Lung (tissue), 12 donors: Measurements from ENCODE around the gene ULBP2. TPM values are rescaled to one million over a fixed set of nuclear protein-coding genes. Genes with fewer than 3 reads are reported as not detected.
"Not testable (repeated sequence)": the region's sequence is repeated elsewhere in the genome, so short reads cannot be mapped to it uniquely, and the experiment has no call there.

ENCODE experiments used
- ATAC-seq: fragments of 200-7000 bp; cut with Tn5 transposase; one replicate; pipeline ENCODE4 v1.9.1; 2020; ENCODE audit warnings: moderate number of reproducible peaks; ENCODE audit not compliant: insufficient read depth, low FRiP score
- DNase-seq, 3 donors: peaks; one replicate each; pipeline ENCODE4 v3.0.0-alpha.2; 2013 to 2017
- H3K27ac ChIP-seq, 2 donors: one replicate each; pipeline ENCODE4 v1.5.1; 2013; ENCODE audit warnings: mild to moderate bottlenecking in 2 of 2, moderate library complexity in 2 of 2, control low read depth in 1 of 2, inconsistent platforms in 1 of 2, low read depth in 1 of 2, low read length in 1 of 2
- H3K27me3 ChIP-seq, 3 donors: one replicate each; pipeline ENCODE4 v1.5.1; 2013; ENCODE audit warnings: low read length in 2 of 3; ENCODE audit not compliant: control insufficient read depth in 3 of 3, insufficient read depth in 3 of 3
- H3K36me3 ChIP-seq, 4 donors: one replicate each; pipeline ENCODE4 v1.5.1; 2013; ENCODE audit warnings: low read length in 4 of 4, mild to moderate bottlenecking in 1 of 4, moderate library complexity in 1 of 4; ENCODE audit not compliant: control insufficient read depth in 4 of 4, insufficient read depth in 4 of 4
- H3K4me1 ChIP-seq, 5 donors: one replicate each; pipeline ENCODE4 v1.5.1; 2013; ENCODE audit warnings: low read length in 5 of 5, mild to moderate bottlenecking in 2 of 5, moderate library complexity in 1 of 5; ENCODE audit not compliant: control insufficient read depth in 5 of 5, insufficient read depth in 5 of 5
- H3K4me3 ChIP-seq: one replicate; pipeline ENCODE4 v1.5.1; 2013; ENCODE audit warnings: mild to moderate bottlenecking, control low read depth, moderate library complexity
- H3K9ac ChIP-seq, 2 donors: one replicate each; pipeline ENCODE4 v1.5.1; 2013; ENCODE audit warnings: low read length in 2 of 2, control low read depth in 1 of 2; ENCODE audit not compliant: insufficient read depth in 1 of 2
- H3K9me3 ChIP-seq, 4 donors: one replicate each; pipeline ENCODE4 v1.5.1; 2013; ENCODE audit warnings: low read length in 3 of 4, mild to moderate bottlenecking in 1 of 4, moderate library complexity in 1 of 4; ENCODE audit not compliant: control insufficient read depth in 4 of 4, insufficient read depth in 3 of 4
- CTCF ChIP-seq: IDR thresholded peaks from 2 replicates; pipeline ENCODE4 v1.5.1; 2012; ENCODE audit warnings: mild to moderate bottlenecking; ENCODE audit errors: control extremely low read depth, extremely low read depth
- WGBS, 2 donors: extraction: QIAGEN DNeasy Blood & Tissue Kit; methylation state at CpG; one replicate each; pipeline ENCODE4 v1.1.7; 2013; 5-methylcytosine and 5-hydroxymethylcytosine counted together
- polyA plus RNA-seq, 2 donors: library from polyadenylated mRNA; stranded (reverse); fragments of 200-250 nt; gene quantifications; one replicate each; pipeline ENCODE4 v1.2.1, GENCODE V29; 2013
- total RNA-seq, 2 donors: library from RNA; depleted of rRNA in 1 of 2; stranded (reverse); fragments of >200 nt in 1 of 2; gene quantifications; one replicate each; pipeline ENCODE4 v1.2.1, GENCODE V29; 2014 to 2021
- donor health status: control.
- donor health status: control.
- donor health status: Bipolar disorder and iron deficiency.
- donor health status: healthy.
- donor health status: DM: yes; HTN: yes; CAD: no.

The ULBP2 gene
- total and polyA plus RNA-seq, 4 donors = 1.2 to 6.2 (median 2.7) TPM

DNA sequence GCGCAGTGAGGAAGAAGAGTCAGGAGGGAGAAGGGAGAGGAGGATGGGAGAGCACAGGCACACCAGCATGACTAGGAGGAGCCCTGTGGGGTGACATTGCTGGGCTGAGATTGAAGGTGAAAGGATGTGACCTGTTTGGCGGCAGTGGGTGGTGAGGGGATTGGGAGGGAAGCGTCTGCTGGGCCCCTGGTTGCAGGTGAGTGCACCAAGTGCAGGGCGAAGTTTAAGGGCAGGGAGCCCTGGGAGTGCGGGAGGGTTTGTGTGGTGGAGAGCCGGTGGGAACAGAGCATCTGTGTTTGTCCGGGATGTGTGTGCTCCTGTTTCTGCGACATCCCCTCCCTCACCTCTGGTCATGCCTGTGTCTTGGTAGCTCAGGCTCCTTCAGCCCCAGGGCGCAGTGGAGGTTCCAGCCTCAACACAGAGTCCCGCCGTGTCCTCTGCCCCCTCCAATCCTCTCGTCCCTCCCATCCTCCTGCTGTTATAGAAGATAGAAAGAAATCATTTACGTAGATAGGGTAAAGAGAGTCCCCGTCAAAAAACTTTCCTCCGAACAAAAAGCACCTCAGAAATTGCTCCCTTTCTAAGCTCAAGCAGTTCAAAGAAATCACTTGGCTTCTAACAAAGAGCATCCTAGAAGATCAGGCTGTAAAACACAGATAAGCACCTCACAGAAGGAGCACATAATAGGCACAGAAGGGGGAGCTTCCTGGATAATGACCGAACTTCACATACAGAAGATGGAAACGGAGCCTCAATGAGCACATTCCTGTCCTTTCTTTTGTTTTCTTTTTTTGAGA, 46.9 kb downstream of the ULBP2 start:
- no peak for TF ChIP-seq CTCF
- Histone ChIP-seq H3K27me3 (peaks cover 9 to 93% (median 92%) of the 10 kb centered on the region in 3 donors), H3K4me3 (no peak overlapping the region), H3K36me3 (no peaks in the 10 kb centered on the region), H3K9ac (no peak overlapping the region), H3K4me1 (peaks cover 0 to 17% (median 5%) of the 10 kb centered on the region in 5 donors), H3K27ac (no peak overlapping the region), H3K9me3 (peaks cover 0 to 21% (median 4%) of the 10 kb centered on the region in 4 donors)
- no peak for DNase-seq
- WGBS, 2 donors = 11% methylated on average over 17 of the region's 17 CpGs
- no peak for ATAC-seq

DNA sequence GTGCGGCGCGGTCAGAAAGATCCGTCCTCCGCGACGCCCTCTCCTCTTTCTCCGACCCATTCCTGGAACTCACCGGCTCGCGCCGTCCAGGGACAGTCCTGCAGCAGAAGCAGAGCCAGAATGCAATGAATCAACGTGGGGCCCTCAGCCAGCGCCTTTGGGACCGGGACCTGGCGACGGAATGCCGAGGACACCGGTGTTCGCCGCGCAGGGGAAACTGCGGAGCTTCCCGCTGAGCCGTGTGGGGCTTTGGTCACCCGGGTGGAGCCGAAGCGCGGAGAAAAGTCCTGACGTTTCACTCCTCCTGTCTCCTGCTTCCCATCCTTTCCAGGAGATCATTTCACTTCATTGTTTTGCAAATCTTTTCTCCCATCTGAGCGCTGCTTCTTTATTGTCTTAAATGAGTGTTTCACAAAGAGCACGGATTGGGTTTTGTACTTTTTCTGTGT, 48.4 kb downstream of the ULBP2 start:
- no peak for TF ChIP-seq CTCF
- peaks cover 0 to 17% (median 5%) of the 10 kb centered on the region in 5 donors for H3K4me1 ChIP-seq
- WGBS, 2 donors = 3% methylated on average over 32 of the region's 32 CpGs
- H3K4me3 ChIP-seq = no peak overlapping the region
- peaks cover 0 to 17% (median 4%) of the 10 kb centered on the region in 4 donors for H3K9me3 ChIP-seq
- ATAC-seq = no peak
- H3K27me3 ChIP-seq = peaks cover 8 to 98% (median 90%) of the 10 kb centered on the region in 3 donors
- no peaks in the 10 kb centered on the region for H3K36me3 ChIP-seq
- DNase-seq = no peak
- H3K27ac ChIP-seq = no peak overlapping the region
- H3K9ac ChIP-seq = no peak overlapping the region

DNA sequence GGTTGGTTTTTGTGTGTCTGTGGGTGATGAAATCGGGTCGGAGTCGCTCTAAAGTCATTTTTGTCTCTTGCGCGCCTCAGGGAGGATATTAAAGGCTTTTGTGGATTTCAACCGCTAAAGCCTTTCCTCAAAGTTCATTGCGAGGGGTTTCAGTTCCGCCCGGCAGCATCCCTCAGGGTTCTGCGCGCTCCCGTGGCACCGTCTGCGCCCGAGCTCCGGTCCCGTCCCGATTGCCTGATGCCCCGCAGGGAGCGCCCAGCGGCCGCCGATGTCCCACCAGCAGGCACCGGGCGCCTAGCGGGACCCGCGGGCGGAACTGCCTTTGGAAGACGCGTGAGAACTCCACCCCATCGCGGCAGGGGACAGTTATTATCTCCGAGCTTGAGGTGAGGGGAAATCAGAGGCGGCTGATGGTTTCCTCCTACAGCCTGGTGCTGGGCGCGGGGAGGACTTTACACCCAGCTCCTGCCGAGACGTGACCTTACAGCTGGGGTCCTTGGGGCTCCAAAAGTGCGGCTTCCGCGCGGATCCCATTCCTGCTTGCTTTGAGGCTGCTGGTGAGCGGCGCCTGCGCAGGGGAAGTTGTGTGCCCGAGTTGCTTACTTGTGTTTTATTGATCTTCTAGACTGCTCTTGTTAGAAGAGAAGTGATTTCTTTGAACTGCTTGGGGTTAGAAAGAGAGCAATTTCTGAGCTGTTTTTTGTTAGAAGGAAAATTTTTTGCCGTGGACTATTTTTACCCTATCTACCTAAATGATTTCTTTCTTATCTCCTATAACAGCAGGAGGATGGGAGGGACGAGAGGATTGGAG, 49.1 kb downstream of the ULBP2 start:
- peaks cover 7 to 92% (median 84%) of the 10 kb centered on the region in 3 donors for H3K27me3 ChIP-seq
- DNase-seq (peak; percentile 14 to 31 (median 28)), ATAC-seq (peak; percentile 29)
- no peak overlapping the region for H3K27ac ChIP-seq
- TF ChIP-seq CTCF = no peak
- no peak overlapping the region for H3K4me3 ChIP-seq
- 1% methylated on average over 49 of the region's 49 CpGs for WGBS, 2 donors
- H3K36me3 ChIP-seq = no peaks in the 10 kb centered on the region
- peaks cover 0 to 13% (median 4%) of the 10 kb centered on the region in 4 donors for H3K9me3 ChIP-seq
- H3K9ac ChIP-seq = no peak overlapping the region
- peaks cover 0 to 17% (median 5%) of the 10 kb centered on the region in 5 donors for H3K4me1 ChIP-seq

DNA sequence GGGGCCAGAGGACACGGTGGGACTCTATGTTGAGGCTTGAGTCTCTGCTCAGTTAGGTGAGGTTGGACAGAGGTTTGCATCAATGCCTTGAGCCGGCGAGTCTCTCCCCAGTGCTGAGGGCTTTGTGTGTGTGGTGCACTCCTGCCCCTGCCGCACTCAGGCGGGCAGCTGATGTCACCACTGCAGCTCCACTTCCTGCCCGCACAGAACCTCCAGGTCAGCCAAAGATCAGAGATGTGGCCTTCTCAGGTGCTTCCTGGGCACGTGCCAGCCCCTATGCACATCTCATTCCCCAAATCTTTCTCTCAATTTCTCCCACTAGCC, 49.6 kb downstream of the ULBP2 start:
- H3K27ac ChIP-seq, H3K36me3 ChIP-seq, H3K4me3 ChIP-seq, ATAC-seq, H3K9ac ChIP-seq, DNase-seq: not testable (repeated sequence)
- Histone ChIP-seq H3K4me1 (peaks cover 0 to 17% (median 5%) of the 10 kb centered on the region in 5 donors), H3K27me3 (peaks cover 7 to 86% (median 80%) of the 10 kb centered on the region in 3 donors), H3K9me3 (peaks cover 0 to 11% (median 4%) of the 10 kb centered on the region in 4 donors)
- 1 to 2% methylated on average over 7 of the region's 7 CpGs for WGBS, 2 donors
